CD4-positive, alpha-beta T cell treated with Interleukin-21 for 1 hour (primary cell): ENCODE data around the gene GRIN1.

Experiments used
- DNase-seq: peaks from one replicate; pipeline ENCODE4 v3.0.0-alpha.2; 2020

Gene GRIN1

DNA sequence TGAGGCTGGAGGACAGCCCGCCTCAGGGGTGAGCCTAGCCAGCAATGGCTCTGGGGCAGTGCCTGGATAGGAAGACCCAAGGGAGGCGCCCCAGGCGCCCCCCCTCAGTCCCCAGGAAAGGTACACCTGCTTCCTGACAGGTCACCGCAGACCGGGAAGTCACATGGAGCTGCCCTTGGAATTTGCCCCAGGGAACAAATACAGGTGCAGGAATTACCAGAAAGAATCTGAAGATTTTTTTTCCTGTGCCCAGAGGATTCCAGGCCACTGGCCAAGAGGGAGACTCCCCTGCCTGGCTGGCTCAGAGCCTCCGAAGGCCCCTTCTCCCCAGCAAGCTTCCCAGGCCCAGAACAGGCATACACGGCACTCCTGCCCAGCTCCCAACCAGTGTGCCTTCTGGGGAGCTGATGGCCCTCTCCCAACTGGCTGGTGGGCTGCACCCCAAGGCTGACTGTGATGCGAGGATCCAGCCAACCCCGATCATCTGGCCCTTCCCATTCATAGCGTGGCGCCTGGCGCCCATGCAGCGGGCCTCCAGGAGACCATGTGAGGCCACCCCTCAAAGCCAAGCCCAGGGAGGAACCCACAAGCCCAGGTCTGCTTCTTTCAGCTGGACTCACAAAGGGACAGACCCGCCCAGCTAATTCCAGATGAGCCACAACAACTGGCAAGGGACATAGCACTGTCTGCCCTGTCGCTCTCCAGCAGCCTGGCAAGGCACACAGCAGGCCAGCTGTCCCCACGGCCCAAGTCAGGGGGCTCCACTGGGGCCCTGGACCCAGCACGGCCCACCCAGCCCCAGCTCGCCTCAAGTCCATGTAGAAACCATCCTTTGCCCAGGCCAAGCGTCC is 59.3 kb downstream of the GRIN1 start:
- DNase-seq = no peak

DNA sequence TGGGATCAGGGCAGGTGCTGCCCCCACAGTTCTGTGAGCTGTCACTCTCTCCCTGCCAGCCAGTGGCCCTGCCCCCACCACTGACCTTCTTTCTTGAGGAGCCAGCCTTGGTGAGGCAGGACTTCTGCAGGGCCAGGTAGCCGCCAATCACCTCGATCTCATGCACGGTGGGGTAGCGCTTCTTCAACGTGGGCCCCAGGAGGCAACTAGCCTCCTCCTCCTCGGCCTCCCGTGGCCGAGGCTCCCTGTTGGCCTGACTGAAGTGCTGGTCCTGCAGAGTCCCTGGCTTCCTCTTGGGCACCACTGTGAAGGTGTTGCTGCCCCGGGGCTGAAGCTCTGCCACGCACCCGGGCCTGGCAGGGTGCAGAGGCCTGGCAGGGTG is 59.9 kb downstream of the GRIN1 start:
- DNase-seq = no peak

DNA sequence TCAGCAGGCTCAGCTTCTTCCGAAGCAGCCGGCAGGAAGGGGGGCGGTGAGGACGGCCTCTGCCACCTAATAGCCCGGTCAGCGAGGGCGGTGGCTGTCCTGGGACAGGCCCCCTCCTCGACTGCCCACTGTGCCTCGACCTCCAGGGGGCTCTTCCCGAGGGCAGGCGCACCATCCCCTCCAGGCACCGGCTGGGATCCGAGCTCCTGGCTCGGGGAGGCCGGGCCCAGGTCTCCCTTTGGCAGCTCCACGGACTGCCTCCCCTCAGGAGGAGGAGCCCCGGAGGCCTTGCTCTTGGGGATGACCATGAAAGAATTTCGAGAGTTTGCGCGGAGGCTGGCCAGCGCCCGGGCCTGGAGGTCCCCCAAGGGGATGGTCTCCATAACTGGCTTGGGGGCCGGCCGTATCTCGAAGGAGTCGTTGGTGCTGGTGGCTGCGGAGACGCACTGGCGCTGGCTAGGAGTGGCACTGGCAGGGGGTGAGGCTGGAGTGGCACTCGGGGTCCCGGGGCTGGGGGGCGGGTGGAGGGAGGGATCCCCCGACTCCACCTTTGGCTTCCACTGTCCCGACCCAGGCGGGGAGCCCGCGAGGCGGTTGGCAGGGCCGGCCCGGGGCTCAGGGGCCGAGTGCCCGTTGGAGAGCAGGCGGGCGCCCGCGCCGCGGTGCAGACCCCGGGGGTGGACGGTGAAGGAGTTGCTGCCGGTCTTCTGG is 60.6 kb downstream of the GRIN1 start:
- DNase-seq = no peak

DNA sequence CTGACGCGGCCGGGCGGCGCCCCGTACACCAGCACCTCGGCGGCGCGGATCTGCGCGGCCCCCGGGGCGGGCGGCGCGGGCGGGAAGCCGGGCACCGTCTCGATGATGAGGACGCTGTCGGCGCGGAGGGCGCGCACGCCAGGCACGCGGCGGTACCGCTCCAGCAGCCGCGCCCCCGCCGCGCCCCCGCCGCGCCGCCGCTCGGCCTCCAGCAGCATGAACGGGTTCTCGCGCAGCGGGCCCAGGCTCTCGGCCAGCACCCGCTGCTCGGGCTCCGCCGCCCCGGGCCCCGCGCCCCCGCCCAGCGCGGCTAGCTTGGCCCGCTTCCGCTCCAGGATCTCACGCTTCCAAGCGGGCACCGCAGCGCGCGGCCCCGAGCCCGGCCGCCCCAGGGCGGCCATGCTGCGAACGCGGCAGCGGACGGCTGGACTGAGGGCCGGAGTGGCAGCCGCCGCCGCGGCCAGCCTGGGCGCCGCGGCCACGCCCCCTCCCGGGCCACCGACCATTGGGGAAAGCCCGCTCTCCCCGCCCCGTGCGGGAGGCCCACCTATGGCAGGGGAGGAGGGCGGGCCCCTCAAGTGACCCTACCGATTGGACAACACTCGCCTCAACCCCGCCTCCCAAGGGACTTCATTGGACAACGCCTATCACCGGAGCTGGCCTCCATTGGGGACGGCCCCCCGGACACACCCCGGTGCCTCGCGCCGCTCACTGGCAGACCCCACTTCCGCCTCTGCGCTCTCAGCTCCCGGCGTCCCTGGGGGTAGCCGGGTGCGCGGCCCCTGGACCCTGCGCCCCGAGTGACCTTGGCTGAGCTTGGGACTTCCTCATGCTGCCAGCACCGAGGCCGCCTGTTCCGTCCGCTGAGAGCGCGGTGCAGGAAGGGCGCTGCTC is 61.6 kb downstream of the GRIN1 start, which contains the start of gene TPRN:
TPRN (minus strand) TSS at position 431 of the 894 bp plus-strand sequence; CDS start at position 401, 30 bp downstream.
- DNase-seq = peak; percentile 99

DNA sequence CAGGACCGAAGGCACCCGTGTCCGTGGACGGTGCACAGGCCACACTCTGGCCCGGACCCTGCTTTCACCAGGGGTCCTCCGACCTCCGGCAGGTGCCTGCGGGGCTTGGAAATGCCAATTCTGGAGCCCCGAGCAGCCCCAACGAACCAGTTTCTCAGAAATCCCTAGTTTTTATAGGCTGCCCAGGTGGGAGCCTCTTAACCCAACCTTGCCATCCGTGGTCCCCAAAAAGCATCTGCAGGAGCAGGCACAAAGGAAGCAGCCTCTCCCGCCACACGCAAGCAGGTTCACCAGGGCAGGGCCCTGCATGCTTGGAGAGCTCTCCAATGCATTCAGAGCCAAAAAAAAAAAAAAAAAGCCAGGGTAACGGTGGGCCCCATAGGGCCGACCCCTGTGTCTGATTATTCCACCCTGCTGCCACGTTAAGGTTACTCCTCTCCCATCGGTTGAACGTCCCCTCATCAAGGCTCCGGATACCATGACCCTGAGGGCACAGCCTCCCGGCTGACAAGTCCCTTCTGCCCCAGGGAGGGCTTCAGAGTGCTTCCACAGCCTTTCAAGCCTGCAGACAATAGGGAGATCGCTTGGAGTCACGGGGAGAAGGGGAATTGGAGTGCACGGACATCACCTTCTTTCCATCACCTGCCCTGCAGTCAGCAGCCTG is 62.4 kb downstream of the GRIN1 start:
- no peak for DNase-seq

DNA sequence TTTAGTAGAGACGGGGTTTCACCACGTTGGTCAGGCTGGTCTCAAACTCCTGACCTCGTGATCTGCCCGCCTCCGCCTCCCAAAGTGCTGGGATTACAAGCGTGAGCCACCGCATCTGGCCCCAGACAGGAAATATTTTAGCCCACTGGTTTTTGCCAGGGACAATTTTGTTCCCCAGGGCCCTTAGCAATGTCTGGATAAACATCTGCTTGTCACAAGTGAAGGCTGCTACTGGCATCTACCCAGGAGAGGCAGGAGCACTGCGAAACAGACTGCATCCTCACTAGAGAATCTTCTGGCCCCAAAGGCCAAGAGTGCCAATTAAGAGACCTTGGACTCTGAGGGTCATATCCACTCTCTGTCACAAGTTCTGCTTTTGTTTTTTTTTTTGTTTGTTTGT is 64.0 kb downstream of the GRIN1 start:
- no peak for DNase-seq

DNA sequence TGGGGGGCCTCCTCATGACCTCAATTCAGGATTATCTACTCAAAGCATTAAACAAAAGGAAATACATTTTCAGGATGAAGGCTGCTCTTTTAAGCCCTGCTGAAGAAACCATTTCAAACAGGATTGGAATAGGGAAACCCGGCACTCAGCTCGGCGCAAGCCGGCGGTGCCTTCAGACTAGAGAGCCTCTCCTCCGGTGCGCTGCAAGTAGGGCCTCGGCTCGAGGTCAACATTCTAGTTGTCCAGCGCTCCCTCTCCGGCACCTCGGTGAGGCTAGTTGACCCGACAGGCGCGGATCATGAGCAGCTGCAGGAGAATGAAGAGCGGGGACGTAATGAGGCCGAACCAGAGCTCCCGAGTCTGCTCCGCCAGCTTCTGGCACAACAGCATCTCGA is 65.8 kb downstream of the GRIN1 start:
- DNase-seq = no peak

DNA sequence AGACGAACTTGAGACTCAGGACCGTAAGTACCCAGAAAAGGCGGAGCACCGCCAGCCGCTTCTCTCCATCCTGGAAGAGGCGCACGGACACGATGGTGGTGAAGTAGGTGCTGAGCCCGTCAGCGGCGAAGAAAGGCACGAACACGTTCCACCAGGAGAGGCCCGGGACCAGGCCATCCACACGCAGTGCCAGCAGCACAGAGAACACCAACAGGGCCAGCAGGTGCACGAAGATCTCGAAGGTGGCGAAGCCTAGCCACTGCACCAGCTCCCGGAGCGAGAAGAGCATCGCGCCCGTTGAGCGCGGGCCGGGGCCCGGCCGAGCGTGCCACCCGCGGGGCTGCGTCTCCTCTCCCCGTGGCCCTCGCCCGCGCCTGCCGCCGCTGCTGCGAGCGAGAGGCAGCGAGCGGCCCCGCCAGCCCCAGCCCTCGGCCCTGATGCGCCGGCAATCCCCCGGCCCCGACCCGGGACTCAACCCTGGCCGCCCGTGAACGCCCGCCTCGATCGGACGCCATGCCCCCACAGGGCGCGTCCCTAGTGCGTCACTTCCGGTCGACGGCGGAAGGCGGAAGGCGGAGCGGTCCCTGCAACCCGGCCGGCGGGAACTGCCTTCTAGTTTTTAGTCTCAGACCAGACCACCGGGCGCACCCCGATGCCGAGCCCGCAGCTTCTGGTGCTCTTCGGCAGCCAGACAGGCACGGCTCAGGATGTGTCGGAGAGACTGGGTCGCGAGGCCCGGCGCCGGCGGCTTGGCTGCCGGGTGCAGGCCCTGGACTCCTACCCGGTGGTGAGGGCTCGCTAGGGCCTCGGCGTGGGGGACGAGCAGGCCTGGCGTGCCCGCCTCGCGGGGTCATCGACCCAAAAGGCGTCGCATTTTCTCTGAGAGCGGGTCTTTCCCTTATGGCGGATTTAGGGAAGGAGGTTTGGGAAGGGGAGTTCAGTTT is 66.4 kb downstream of the GRIN1 start, which contains the start of the genes NDOR1 and TMEM203:
NDOR1 (plus strand) TSS at position 575 of the 944 bp plus-strand sequence; CDS start at position 653, 78 bp downstream.
TMEM203 (minus strand) TSS at position 523 of the 944 bp plus-strand sequence; CDS start at position 289, 234 bp downstream.
- peak; percentile 92 for DNase-seq

DNA sequence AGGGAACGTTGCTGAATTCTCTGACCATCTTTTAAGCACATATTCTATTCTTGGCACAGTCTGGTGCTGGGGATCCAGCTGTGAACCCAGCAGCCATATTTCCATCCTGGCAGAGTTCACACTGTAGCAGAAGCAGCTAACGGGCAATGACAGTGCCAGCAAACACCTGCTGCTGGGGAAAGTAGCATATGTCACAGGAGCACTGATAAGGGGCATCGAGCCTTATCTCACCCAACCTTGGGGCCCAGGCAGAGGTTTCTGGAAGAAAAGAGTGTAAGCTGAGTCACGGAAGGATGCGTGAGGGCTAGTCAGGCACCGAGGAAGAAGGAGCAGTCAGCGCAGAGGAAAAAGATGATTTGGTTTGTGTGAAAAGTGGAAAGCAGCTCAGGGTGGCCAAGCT is 67.6 kb downstream of the GRIN1 start:
- no peak for DNase-seq

DNA sequence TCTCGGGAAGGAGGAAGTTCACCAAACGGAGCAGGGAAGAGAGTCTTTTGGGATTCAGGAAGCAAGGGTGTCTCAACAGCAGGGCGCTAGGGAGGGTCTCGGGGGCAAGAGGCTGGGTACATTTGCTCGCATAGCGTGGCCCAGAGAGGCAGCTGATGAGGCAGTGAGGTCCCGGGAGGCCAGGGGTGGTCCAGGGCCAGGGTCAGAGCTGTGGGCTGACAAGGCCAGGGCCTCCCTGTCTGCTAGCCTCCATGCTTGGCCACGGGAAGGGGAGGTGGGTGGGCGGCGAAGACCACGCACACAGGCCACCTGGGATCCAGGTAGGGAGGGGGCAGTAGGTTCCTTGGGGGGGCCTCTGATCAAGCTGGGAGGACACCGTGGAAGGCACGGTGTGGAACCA is 72.6 kb downstream of the GRIN1 start:
- no peak for DNase-seq

DNA sequence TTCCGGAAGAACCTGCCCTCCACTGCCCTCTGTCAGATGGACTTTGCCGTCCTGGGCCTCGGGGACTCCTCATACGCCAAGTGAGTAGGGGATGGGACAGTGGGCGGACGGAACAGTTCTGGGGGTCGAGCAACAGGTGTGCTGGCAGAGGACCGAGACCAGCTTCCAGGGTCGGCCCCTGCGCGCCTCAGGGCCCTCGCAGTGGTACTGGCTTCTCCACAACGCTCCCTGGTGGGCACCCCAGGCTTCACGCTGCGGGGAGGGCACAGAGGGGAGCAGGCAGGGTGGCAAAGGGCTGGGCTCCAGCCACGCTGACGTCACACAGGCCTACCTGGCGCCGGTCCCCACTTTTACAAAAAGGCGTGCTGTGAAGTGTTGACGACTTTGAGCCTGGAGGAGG is 73.6 kb downstream of the GRIN1 start:
- DNase-seq = no peak

DNA sequence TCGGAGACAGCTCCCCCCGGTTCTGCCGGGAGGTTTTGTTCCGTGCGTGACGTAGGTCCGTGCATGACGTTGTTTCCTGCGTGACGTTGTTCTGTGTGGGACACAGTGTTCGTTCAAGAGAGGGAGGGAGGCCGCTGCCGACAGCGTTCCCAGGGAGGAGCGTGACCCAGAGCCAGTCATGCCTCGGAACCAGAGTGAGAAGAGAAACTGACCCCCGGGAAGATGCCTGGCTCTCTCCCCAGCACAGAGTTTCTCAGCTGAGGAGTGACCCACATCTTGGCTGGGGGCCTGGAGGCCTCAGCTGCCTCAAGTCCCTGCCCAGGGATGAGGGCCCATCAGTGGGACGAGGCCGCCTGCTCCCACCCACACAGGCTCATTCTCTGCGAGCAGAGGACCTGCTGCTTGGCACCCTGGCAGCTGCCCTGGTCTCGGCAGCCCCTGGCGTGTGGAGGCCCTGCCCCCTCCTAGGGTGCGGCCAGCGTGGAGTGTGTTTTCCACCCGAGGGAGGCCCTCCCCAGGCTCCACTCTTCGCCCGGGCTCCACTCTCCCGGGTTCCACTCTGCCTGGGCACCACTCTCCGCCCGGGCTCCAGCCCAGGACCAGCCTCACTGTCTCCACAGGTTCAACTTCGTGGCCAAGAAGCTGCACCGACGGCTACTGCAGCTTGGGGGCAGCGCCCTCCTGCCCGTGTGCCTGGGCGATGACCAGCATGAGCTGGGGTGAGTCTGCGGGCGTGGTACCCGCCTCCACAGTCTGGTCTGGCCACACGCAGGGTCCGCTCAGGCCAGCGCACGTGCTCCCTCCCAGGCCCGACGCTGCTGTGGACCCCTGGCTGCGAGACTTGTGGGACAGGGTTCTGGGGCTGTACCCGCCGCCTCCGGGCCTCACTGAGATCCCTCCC is 74.5 kb downstream of the GRIN1 start:
- DNase-seq = no peak

DNA sequence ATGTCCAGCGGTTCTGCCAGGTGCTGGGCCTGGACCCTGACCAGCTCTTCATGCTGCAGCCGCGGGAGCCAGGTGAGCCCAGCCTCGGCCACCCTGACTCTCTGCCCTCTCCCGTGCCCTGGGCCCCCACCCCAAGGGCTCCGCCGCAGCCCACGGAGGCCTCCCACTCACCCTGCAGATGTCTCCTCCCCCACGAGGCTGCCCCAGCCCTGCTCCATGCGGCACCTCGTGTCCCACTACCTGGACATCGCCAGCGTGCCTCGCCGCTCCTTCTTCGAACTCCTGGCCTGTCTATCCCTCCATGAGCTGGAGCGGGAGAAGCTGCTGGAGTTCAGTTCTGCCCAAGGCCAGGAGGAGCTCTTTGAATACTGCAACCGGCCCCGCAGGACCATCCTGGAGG is 75.7 kb downstream of the GRIN1 start:
- no peak for DNase-seq

DNA sequence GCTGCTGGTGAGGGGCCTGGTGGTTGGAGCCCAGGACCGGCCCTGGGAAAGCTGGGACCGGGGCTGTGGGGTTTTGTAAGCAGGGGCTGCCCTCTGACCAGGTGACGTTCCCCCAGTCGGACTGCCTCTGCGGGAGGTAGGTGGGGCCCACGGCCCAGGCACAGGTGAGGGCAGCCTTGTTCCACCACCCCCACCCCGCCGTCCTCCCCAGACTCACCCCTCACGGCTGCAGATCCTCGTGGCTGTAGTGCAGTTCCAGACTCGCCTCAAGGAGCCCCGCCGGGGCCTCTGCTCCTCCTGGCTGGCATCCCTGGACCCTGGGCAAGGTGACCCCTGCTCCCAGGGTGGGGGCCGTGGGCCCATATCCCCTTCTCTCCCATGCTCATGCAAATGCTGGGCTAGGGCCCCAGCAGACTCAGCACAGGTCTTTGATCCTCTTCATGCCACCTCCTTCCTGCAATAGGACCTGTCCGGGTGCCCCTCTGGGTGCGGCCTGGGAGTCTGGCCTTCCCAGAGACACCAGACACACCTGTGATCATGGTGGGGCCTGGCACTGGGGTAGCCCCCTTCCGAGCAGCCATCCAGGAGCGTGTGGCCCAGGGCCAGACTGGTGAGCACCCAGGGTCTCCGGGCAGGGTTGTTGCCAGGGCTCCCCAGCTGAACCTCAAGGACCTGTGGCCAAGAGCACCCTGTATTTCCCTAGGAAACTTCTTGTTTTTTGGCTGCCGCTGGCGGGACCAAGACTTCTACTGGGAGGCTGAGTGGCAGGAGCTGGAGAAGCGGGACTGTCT is 76.4 kb downstream of the GRIN1 start:
- DNase-seq = no peak

DNA sequence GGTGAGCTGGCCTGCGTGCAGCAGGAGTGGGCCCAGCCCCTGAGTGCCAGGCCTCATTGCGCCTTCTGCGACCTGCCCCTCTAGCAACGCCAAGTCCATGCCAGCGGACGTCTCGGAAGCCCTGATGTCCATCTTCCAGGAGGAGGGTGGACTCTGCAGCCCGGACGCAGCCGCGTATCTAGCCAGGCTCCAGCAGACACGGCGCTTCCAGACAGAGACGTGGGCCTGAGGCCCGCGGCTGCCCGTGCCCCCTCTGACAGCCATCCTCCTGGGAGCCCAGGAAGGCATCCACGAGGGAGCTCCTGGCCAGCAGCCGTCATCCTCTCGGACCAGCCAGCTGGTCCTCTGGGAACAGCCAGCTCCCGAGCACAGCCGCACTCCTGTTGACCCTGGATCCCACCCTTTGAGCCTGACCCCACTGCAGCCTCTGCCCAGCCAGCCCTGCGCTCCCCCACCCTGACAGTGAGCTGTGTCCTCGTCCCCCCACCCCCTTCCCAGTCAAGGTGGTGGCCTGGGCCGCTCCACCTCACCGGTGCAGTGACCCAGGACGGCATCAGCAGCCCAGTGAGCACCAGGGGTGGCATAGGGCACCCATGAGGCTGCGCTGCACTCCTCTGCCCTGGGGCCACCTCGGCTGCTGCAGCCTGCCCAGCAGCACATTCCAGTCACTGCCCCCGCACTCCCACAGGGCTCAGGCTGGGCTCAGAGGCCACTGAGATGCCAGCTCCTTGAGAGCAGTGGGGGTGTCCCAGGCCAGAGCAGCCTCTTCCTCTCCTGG is 77.4 kb downstream of the GRIN1 start:
- DNase-seq = no peak

DNA sequence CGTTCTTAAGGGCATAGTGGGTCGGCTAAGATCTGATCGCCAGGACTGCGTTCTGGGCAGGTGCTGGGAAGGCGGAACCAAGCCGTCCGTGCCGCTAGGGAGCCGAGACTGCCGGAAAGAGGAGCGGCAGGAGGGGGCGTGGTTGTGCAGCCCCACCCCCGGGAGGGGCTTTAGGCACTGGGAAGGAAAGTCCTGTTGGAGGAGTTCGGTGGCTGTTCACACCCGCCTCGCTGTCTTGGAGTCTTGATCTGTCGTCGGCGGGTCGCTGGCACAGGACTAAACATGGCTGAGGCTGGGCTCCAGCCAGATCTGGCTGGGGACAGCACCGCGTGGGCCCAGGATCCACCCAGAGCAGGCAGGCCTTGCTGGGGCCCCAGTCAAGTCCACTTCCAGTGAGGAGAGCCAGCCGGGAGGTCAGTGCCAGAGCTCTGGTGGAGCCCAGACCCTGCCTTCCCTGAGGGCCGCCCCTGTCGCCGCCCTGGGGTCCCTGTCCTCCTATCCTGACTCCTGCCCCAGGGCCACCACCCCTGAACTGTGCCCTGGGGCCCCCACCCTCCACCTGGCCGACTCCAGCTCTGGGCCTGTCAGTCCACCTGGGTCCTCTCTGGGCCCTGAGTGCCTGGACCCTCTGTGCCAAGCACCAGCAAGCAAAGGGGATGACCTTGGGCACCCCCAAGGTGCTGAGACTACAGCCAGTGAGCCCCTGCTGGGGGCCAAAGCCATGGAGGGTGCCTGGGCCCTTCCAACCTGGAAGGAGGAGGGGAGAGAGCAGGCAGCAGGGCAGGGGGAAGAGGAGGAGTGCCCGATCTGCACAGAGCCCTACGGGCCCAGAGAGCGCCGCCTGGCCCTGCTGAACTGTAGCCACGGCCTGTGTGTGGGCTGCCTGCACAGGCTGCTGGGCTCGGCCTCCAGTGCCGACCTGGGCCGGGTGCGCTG is 78.6 kb downstream of the GRIN1 start:
- no peak for DNase-seq

DNA sequence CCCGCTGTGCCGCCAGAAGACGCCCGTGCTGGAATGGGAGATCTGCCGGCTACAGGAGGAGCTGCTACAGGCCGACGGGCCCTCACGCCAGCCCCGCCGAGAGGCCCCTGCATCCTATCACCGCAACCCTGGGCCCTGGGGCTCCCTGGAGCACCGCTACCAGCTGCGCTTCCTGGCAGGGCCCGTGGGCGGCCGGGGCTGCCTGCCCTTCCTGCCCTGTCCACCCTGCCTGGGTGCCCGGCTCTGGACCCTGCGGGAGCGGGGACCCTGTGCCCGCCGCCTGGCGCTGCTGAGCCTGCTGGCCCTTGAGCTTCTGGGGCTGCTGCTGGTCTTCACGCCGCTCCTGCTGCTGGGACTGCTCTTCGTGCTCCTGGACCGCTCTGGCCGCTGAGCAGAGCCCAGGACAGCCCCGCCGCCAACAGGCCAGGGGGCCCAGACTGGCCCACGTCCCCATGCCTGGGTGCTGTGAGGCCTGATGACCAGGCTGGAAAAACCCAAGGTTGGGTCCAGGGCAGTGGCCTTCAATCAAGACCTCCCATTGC is 79.3 kb downstream of the GRIN1 start:
- DNase-seq = no peak
